ENCODE measurements around the gene IPO8. TPM values are rescaled to one million over a fixed set of nuclear protein-coding genes. Genes with fewer than 3 reads are reported as not detected.

The IPO8 gene
- total and polyA plus RNA-seq, 2 donors: 28.2 to 63.0 TPM

Other genes starting within 250 kb of the IPO8 start
- 42.3 TPM for gene CAPRIN2, start 59.1 kb upstream of the IPO8 start, total RNA-seq
- 20.1 TPM for gene CAPRIN2, start 59.1 kb upstream of the IPO8 start, polyA plus RNA-seq
- gene TSPAN11, start 230.9 kb upstream of the IPO8 start, total RNA-seq: 18.3 TPM
- gene TSPAN11, start 230.9 kb upstream of the IPO8 start, polyA plus RNA-seq: 4.1 TPM

Data from urinary bladder (tissue), 2 donors.